B cell (primary cell): ENCODE measurements around the gene VSTM2L.

Experiments
- EZH2 ChIP-seq: IDR thresholded peaks from 2 replicates; pipeline ENCODE4 v1.6.1; 2012; ENCODE audit warnings: borderline replicate concordance, low read depth, mild to moderate bottlenecking, moderate library complexity, low read length; ENCODE audit not compliant: insufficient read depth, poor library complexity, severe bottlenecking
- TF ChIP-seq, protein P1 (sequence below): fragments of 200-600 bp; IDR thresholded peaks from one replicate; pipeline ENCODE4 v1.8.0; 2022; ENCODE audit warnings: antibody characterized with exemption, mild to moderate bottlenecking

DNA sequence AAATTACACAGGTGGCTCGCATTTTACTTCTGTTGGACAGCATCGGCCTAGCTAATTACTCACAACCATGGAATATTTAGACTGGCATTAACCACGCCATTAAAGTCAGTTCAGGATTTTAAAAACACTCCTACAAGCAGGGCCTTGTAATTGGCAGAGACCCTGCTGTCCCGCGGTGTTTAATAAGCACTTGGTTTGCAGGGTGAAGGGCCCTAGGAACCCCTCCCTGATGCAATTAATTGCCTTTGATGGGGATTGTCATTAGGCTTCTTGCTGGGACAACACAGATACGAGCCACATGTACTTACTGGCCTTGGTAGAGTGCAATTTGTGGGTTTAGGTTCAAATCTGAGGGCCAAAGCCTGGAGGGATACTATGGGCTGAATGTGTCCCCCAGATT lies 7.8 kb upstream of the VSTM2L start:
- TF ChIP-seq EZH2: no peak
- TF ChIP-seq, protein P1, sequence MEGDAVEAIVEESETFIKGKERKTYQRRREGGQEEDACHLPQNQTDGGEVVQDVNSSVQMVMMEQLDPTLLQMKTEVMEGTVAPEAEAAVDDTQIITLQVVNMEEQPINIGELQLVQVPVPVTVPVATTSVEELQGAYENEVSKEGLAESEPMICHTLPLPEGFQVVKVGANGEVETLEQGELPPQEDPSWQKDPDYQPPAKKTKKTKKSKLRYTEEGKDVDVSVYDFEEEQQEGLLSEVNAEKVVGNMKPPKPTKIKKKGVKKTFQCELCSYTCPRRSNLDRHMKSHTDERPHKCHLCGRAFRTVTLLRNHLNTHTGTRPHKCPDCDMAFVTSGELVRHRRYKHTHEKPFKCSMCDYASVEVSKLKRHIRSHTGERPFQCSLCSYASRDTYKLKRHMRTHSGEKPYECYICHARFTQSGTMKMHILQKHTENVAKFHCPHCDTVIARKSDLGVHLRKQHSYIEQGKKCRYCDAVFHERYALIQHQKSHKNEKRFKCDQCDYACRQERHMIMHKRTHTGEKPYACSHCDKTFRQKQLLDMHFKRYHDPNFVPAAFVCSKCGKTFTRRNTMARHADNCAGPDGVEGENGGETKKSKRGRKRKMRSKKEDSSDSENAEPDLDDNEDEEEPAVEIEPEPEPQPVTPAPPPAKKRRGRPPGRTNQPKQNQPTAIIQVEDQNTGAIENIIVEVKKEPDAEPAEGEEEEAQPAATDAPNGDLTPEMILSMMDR: no peak
